ENCODE results near the gene POU5F1.

DNA sequence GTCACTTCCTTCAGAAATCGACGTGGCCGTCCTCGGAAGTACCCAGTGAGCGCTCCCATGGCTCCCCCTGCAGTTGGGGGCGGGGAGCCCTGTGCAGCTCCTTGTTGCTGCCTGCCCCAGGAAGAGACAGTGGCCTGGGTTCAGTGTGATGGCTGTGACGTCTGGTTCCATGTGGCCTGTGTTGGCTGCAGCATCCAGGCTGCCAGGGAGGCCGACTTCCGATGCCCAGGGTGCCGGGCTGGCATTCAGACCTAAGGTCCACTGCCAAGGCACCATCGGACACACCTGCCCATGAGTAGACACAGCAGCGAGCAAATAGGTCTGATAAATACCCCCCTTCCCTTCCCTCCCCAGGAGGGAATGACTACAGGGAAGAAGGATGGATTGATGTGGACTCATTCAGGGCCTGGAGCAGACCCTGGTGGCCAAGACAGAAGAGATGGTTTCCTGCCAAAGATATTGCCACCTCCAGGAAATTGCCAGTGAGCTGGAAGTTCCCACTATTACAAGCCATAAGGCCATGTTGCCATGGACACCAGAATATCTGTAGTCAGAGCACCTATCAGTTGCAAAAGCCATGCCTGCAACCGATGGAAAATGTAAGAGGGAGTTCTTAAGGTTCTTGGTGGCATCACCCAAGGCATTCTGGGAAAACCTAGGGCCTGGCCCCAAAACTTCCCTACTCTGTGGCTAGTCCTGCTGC lies 7.9 kb downstream of the POU5F1 start:
- no peak for TF ChIP-seq EZH2 (IDR thresholded peaks at IDR 0.05; ENCODE audit: borderline replicate concordance, low read depth, low read length, poor library complexity, severe bottlenecking)
- TF ChIP-seq, protein P1, sequence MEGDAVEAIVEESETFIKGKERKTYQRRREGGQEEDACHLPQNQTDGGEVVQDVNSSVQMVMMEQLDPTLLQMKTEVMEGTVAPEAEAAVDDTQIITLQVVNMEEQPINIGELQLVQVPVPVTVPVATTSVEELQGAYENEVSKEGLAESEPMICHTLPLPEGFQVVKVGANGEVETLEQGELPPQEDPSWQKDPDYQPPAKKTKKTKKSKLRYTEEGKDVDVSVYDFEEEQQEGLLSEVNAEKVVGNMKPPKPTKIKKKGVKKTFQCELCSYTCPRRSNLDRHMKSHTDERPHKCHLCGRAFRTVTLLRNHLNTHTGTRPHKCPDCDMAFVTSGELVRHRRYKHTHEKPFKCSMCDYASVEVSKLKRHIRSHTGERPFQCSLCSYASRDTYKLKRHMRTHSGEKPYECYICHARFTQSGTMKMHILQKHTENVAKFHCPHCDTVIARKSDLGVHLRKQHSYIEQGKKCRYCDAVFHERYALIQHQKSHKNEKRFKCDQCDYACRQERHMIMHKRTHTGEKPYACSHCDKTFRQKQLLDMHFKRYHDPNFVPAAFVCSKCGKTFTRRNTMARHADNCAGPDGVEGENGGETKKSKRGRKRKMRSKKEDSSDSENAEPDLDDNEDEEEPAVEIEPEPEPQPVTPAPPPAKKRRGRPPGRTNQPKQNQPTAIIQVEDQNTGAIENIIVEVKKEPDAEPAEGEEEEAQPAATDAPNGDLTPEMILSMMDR (conservative IDR thresholded peaks at IDR 0.05; ENCODE audit: low read depth, low read length): no peak

All from A673 (cell line).